Fibroblast of gingiva (primary cell): ENCODE data around the gene FAM171A2.
"Not testable (repeated sequence)": the region's sequence is repeated elsewhere in the genome, so short reads cannot be mapped to it uniquely, and the experiment has no call there.

ENCODE experiments used
- DNase-seq: peaks from one replicate; pipeline ENCODE4 v3.0.0-alpha.2; 2011; ENCODE audit warnings: low read depth

The FAM171A2 gene

DNA sequence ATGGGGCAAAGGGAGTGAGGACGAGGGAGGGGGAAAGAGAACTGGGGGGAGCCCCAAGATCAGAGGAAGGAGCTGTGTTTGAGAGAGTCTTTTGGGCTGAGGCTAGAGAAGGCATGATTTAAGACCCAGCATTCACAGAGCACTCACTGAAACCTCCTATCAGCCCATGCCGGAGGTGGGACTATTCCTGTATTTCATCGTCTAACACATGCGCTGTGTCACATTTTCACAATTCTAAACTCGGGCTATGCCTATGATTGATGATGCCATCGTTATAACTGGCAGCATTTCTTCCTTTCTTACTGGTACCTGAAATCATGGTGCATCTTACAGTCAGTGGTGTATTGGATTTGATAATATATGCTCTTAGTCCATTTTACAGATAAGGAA is 3.5 kb downstream of the FAM171A2 start:
- no peak for DNase-seq

GRCh38 chr17:44359458-44360143 is 4.1 kb downstream of the FAM171A2 start:
- DNase-seq: no peak

GRCh38 chr17:44359006-44359405 is 4.6 kb downstream of the FAM171A2 start:
- DNase-seq: no peak

DNA sequence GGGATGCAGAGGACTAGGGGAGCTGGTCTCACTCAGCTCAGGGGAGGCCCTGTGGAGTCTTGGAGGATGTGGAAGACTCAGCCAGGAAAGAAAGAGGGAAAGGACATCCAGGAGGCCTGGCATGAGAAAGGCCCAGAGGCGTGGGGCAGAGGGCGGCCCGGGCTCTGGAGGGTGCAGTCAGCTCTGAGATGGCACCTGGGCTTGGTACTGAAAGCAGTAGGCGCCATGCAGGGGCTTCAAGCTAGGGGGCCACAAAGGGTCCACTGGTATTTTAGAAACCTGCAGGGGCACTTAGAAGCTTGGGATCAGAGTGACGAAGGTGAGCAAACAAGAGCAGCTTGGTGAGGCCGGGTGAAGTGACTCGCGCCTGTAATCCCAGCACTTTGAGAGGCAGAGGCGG is 5.6 kb downstream of the FAM171A2 start:
- no peak for DNase-seq

GRCh38 chr17:44356241-44356640 is 7.4 kb downstream of the FAM171A2 start:
- DNase-seq: no peak

DNA sequence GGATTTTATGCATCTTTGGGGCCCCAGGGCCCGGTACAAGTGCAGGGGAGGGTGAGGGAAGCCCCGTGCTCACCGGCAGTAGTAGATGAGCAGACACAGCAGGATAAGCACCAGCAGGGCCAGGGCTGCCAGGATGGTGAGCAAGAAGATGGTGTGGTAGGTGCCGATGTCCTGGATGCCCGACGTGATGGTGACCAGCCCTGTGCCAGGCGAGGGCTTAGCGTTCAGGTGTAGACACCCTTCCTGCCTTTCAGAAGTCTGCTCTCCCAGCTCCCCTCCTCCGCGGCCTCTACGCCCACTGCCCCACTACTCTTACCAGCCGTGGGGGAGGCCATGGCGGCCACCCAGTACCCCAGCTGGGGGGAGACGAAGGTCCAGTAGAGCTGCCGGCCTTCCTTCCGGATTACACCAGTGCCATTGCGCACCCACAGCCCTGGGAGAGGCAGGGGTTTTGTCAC is 8.0 kb downstream of the FAM171A2 start:
- DNase-seq: no peak

GRCh38 chr17:44354582-44355561 is 8.8 kb downstream of the FAM171A2 start:
- no peak for DNase-seq

GRCh38 chr17:44353672-44354331 is 9.9 kb downstream of the FAM171A2 start:
- DNase-seq: no peak

- no peak for DNase-seq
These were observed 10.6 kb downstream of the FAM171A2 start for GRCh38 chr17:44352828-44353671.

- no peak for DNase-seq
These were observed 11.5 kb downstream of the FAM171A2 start for GRCh38 chr17:44351961-44352827.

DNA sequence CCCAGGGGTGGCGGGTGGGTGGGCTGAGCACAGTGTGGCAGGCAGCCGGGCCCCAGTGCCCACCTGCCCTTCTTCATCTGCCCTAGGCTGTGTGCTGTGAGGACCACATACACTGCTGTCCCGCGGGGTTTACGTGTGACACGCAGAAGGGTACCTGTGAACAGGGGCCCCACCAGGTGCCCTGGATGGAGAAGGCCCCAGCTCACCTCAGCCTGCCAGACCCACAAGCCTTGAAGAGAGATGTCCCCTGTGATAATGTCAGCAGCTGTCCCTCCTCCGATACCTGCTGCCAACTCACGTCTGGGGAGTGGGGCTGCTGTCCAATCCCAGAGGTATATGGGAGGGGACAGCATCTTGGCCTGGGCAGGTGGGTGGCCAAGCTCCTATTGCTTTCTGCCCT is 12.2 kb downstream of the FAM171A2 start:
- DNase-seq: no peak

DNA sequence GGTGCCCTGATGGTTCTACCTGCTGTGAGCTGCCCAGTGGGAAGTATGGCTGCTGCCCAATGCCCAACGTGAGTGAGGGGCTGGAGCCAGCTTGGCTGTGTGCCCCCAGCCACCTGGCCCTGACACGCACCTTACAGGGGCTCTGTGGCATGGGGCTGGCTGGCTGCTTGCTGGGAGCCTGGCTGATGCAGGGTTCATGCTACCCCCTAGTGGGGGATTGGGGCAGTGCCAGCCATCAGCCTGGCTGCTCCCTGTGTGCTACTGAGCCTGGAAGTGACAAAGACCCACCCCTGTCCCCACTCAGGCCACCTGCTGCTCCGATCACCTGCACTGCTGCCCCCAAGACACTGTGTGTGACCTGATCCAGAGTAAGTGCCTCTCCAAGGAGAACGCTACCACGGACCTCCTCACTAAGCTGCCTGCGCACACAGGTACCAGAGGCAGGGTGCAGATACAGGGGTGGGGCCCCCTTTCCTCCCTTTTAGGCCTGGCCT is 12.9 kb downstream of the FAM171A2 start:
- DNase-seq: peak; percentile 19

DNA sequence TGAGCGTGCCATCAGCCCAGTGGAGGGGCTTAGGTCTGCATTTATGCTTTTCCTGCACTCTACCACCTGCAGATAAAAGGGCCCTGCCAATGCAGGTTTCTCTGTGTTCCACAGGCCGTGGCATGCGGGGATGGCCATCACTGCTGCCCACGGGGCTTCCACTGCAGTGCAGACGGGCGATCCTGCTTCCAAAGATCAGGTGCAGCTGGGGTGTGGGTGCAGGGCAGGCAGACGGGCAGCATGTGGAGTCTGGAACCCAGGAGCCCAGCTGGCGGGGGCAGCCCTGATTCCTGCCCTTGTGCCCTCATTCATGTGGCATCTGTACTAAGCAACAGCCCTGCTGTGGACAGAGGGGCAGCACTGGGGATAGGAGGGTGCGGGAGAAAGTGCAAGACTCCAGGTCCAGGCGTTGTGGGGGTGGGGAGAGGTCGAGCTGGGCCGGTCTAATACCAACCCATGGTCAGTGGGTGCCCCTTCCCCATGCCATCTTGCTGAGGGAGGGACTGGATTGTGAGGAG is 14.0 kb downstream of the FAM171A2 start:
- no peak for DNase-seq

DNA sequence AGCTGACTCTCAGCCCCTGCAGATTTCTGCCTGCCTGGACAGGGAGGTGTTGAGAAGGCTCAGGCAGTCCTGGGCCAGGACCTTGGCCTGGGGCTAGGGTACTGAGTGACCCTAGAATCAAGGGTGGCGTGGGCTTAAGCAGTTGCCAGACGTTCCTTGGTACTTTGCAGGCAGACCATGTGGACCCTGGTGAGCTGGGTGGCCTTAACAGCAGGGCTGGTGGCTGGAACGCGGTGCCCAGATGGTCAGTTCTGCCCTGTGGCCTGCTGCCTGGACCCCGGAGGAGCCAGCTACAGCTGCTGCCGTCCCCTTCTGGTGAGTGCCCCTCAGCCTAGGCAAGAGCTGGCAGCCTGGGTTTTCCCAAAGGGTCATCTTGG is 14.7 kb downstream of the FAM171A2 start:
- DNase-seq: no peak

- DNase-seq: no peak
These were observed 15.2 kb downstream of the FAM171A2 start for GRCh38 chr17:44348234-44348987.

GRCh38 chr17:44347206-44348055 is 16.2 kb downstream of the FAM171A2 start:
- DNase-seq: not testable (repeated sequence)

GRCh38 chr17:44346064-44346844 is 17.4 kb downstream of the FAM171A2 start:
- no peak for DNase-seq
